Measurements from ENCODE around the gene DNAH17. TPM values are rescaled to one million over a fixed set of nuclear protein-coding genes. Genes with fewer than 3 reads are reported as not detected.

The DNAH17 gene
- polyA plus RNA-seq, 3 donors, result 0.01 to 0.51 (median 0.11) TPM

- no peaks in the 10 kb centered on the region for H3K36me3 Mint-ChIP-seq
- H3K4me1 Mint-ChIP-seq, result peaks cover 7% of the 10 kb centered on the region
- H3K9me3 Mint-ChIP-seq, result peaks cover 0 to 2% (median 0%) of the 10 kb centered on the region in 7 donors
- intact Hi-C loops (cut with micrococcal nuclease), result no loop called here
- DNase-seq, result no peak
- no peaks in the 10 kb centered on the region for H3K36me3 ChIP-seq (replicated peaks in 1 of 2; ENCODE audit: control insufficient read depth in 1 of 2, insufficient read depth in 2 of 2, low read length in 2 of 2)
- no peak overlapping the region for H3K4me3 ChIP-seq (replicated peaks in 1 of 3; ENCODE audit: low read depth in 2 of 3, low read length in 3 of 3)
- no peak overlapping the region for H2AFZ ChIP-seq (ENCODE audit: insufficient read depth, low read depth, low read length, poor library complexity, severe bottlenecking)
- 92% methylated on average over 21 of the region's 29 CpGs for WGBS (ENCODE audit: insufficient coverage)
- no peaks in the 10 kb centered on the region for H3K9me3 ChIP-seq (replicated peaks in 1 of 2; ENCODE audit: control insufficient read depth in 1 of 2, insufficient read depth in 1 of 2, low read length in 2 of 2)
- no peak overlapping the region for H3K4me3 Mint-ChIP-seq
- no peaks in the 10 kb centered on the region for H4K20me1 ChIP-seq (ENCODE audit: insufficient read depth, low read length)
- no peak overlapping the region for H3K4me2 ChIP-seq (replicated peaks; ENCODE audit: extremely low read depth, low read length, poor library complexity, severe bottlenecking)
- H3K9ac ChIP-seq (ENCODE audit: insufficient read depth, low read length, poor library complexity, severe bottlenecking), result no peak overlapping the region
- peaks cover 0 to 6% (median 1%) of the 10 kb centered on the region in 3 donors for H3K27me3 Mint-ChIP-seq (ENCODE audit: low read depth in 3 of 3)
- H3K27me3 ChIP-seq (ENCODE audit: control insufficient read depth in 2 of 2, insufficient read depth in 2 of 2, low read length in 2 of 2), result no peaks in the 10 kb centered on the region
- no peaks in the 10 kb centered on the region for H3K4me1 ChIP-seq (ENCODE audit: control insufficient read depth in 1 of 2, insufficient read depth in 2 of 2, low read length in 2 of 2)
- no peaks in the 10 kb centered on the region for H3K79me2 ChIP-seq (ENCODE audit: insufficient read depth, low read length)
- H3K27ac ChIP-seq (ENCODE audit: low read depth in 1 of 2, low read length in 2 of 2), result no peak overlapping the region
- TF ChIP-seq CTCF (IDR thresholded peaks at IDR 0.05), result no peak
- H3K27ac Mint-ChIP-seq, result peak overlapping the region in 2 of 7 donors; percentile 57 to 75
Measured at GRCh38 chr17:78529871-78530670, 47.1 kb downstream of the DNAH17 start.

- Mint-ChIP-seq H3K27me3 (ENCODE audit: low read depth in 3 of 3) (peaks cover 0 to 6% (median 2%) of the 10 kb centered on the region in 3 donors), H3K9me3 (peaks cover 0 to 2% (median 0%) of the 10 kb centered on the region in 7 donors), H3K27ac (no peak overlapping the region), H3K4me3 (no peak overlapping the region), H3K4me1 (peaks cover 7% of the 10 kb centered on the region), H3K36me3 (no peaks in the 10 kb centered on the region)
- no peak for TF ChIP-seq CTCF (IDR thresholded peaks at IDR 0.05)
- Histone ChIP-seq H3K27ac (ENCODE audit: low read depth in 1 of 2, low read length in 2 of 2) (no peak overlapping the region), H3K4me2 (replicated peaks; ENCODE audit: extremely low read depth, low read length, poor library complexity, severe bottlenecking) (no peak overlapping the region), H2AFZ (ENCODE audit: insufficient read depth, low read depth, low read length, poor library complexity, severe bottlenecking) (no peak overlapping the region), H3K36me3 (replicated peaks in 1 of 2; ENCODE audit: control insufficient read depth in 1 of 2, insufficient read depth in 2 of 2, low read length in 2 of 2) (no peaks in the 10 kb centered on the region), H3K27me3 (ENCODE audit: control insufficient read depth in 2 of 2, insufficient read depth in 2 of 2, low read length in 2 of 2) (no peaks in the 10 kb centered on the region), H3K9me3 (replicated peaks in 1 of 2; ENCODE audit: control insufficient read depth in 1 of 2, insufficient read depth in 1 of 2, low read length in 2 of 2) (no peaks in the 10 kb centered on the region), H3K4me3 (replicated peaks in 1 of 3; ENCODE audit: low read depth in 2 of 3, low read length in 3 of 3) (no peak overlapping the region), H3K9ac (ENCODE audit: insufficient read depth, low read length, poor library complexity, severe bottlenecking) (no peak overlapping the region), H3K79me2 (ENCODE audit: insufficient read depth, low read length) (no peaks in the 10 kb centered on the region), H4K20me1 (ENCODE audit: insufficient read depth, low read length) (no peaks in the 10 kb centered on the region), H3K4me1 (ENCODE audit: control insufficient read depth in 1 of 2, insufficient read depth in 2 of 2, low read length in 2 of 2) (no peaks in the 10 kb centered on the region)
- intact Hi-C loops (cut with micrococcal nuclease), result no loop called here
- DNase-seq, result no peak
- 93% methylated on average over 10 of the region's 11 CpGs for WGBS (ENCODE audit: insufficient coverage)
Measured at GRCh38 chr17:78529251-78529650, 47.9 kb downstream of the DNAH17 start.

All from CD14-positive monocyte (primary cell).